Activated CD4-positive, alpha-beta T cell treated with anti-CD3 and anti-CD28 coated beads, Interleukin-2, amount 10 ng/mL, durations not matched to agents 7 days and 5 days (primary cell): Measurements from ENCODE around the gene MAML3. TPM values are rescaled to one million over a fixed set of nuclear protein-coding genes. Genes with fewer than 3 reads are reported as not detected.
"Not testable (repeated sequence)": the region's sequence is repeated elsewhere in the genome, so short reads cannot be mapped to it uniquely, and the experiment has no call there.

Experiments
- CTCF ChIA-PET: fragments of 350-600 bp; sonication (Branson Sonifier 250); formaldehyde crosslinking; loops from one replicate; lab custom pipeline; 2021; ENCODE audit warnings: antibody characterized with exemption; lab: Charles Lee
- POLR2A ChIA-PET: fragments of 350-600 bp; sonication (Branson Sonifier 250); formaldehyde crosslinking; loops from one replicate; lab custom pipeline; 2021; ENCODE audit warnings: antibody characterized with exemption; lab: Charles Lee
- DNase-seq: peaks from one replicate; pipeline ENCODE4 v3.0.0-alpha.2; 2020
- H3K27ac Mint-ChIP-seq: one replicate; pipeline ENCODE4 v1.8.0; 2021; ENCODE audit warnings: mild to moderate bottlenecking, moderate library complexity, mixed read lengths
- H3K27me3 Mint-ChIP-seq: one replicate; pipeline ENCODE4 v1.8.0; 2021; ENCODE audit warnings: mixed read lengths
- H3K36me3 Mint-ChIP-seq: one replicate; pipeline ENCODE4 v1.8.0; 2021; ENCODE audit warnings: low read depth, mixed read lengths
- H3K4me1 Mint-ChIP-seq: one replicate; pipeline ENCODE4 v1.8.0; 2021; ENCODE audit warnings: mixed read lengths
- H3K4me3 Mint-ChIP-seq: one replicate; pipeline ENCODE4 v1.8.0; 2021; ENCODE audit warnings: mild to moderate bottlenecking, moderate library complexity, mixed read lengths
- H3K9me3 Mint-ChIP-seq: one replicate; pipeline ENCODE4 v1.8.0; 2021; ENCODE audit warnings: mixed read lengths
- total RNA-seq, 2 experiments: library from RNA; stranded (reverse); gene quantifications; one replicate each; pipeline ENCODE4 v1.2.3, GENCODE V29; 2021

MAML3 gene
- total RNA-seq, 2 experiments from 2014 or later, result 2.0 to 2.2 TPM

- Mint-ChIP-seq H3K36me3 (peaks cover 4% of the 10 kb centered on the region), H3K27me3 (peaks cover 7% of the 10 kb centered on the region), H3K9me3 (peaks cover 4% of the 10 kb centered on the region), H3K27ac (no peak overlapping the region), H3K4me3 (no peak overlapping the region), H3K4me1 (peaks cover 28% of the 10 kb centered on the region)
- ChIA-PET CTCF (interaction anchor here (0.5 to 1.2 kb wide), 2 partner anchors 25 to 90 kb away, joined by 3 to 4 read pairs; no protein-coding TSS in a partner anchor), POLR2A (no interaction called here)
- no peak for DNase-seq
Observed at GRCh38 chr4:139954512-139954911, 199.5 kb downstream of the MAML3 start.

DNA sequence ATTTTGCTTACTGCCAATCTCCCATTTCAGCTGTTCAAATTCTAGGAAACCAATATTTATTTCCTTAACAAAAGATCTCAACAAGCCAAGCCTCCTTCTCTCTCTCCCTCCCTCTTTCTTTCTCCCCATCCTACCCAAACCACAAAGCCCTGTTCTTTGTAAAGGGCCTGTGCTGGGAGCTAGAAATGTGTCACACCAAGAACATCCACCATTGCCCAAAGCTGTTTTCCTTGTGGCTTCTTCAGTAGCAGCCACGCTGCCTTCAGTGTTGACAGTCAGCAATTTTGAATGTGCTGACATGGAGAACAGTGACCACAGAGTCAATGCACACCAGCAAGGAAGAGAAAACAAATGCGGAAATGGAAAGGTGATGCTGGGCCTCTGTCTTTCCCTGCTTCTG lies 203.0 kb downstream of the MAML3 start:
- ChIA-PET POLR2A (no interaction called here), CTCF (interaction anchor here (0.7 to 1.1 kb wide), 4 partner anchors 9 to 16 kb away, joined by 3 to 6 read pairs (median 3); no protein-coding TSS in a partner anchor)
- Mint-ChIP-seq H3K36me3 (peaks cover 8% of the 10 kb centered on the region), H3K27me3 (peaks cover 3% of the 10 kb centered on the region), H3K27ac (peak overlapping the region; percentile 87), H3K4me3 (peak overlapping the region; percentile 33), H3K4me1 (peaks cover 45% of the 10 kb centered on the region), H3K9me3 (peaks cover 6% of the 10 kb centered on the region)
- peak; percentile 49 for DNase-seq

GRCh38 chr4:139950568-139950967 lies 203.4 kb downstream of the MAML3 start:
- Mint-ChIP-seq H3K9me3 (peaks cover 6% of the 10 kb centered on the region), H3K27ac (peak overlapping the region; percentile 87), H3K27me3 (peaks cover 1% of the 10 kb centered on the region), H3K36me3 (peaks cover 8% of the 10 kb centered on the region), H3K4me3 (peak overlapping the region; percentile 33), H3K4me1 (peaks cover 45% of the 10 kb centered on the region)
- ChIA-PET POLR2A (no interaction called here), CTCF (interaction anchor here (0.7 to 1.1 kb wide), 4 partner anchors 10 to 16 kb away, joined by 3 to 6 read pairs (median 3); no protein-coding TSS in a partner anchor)
- DNase-seq, result peak; percentile 60

DNA sequence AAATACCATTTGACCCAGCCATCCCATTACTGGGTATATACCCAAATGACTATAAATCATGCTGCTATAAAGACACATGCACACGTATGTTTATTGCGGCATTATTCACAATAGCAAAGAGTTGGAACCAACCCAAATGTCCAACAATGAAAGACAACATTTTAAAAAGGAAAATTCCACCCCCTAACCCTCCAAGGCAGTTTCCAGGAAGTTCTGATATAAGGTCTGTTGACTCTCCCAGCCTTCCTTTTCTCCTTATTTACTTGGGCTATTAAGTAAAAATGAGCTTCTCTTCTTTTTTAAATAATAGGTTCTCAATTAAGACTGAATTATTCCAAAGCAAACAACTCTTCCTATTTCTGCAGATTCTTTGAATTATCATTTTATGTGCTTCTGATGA lies 209.1 kb downstream of the MAML3 start:
- DNase-seq, H3K36me3 Mint-ChIP-seq, CTCF ChIA-PET, POLR2A ChIA-PET, H3K27me3 Mint-ChIP-seq, H3K9me3 Mint-ChIP-seq, H3K4me3 Mint-ChIP-seq, H3K27ac Mint-ChIP-seq: not testable (repeated sequence)
- H3K4me1 Mint-ChIP-seq, result peaks cover 21% of the 10 kb centered on the region

DNA sequence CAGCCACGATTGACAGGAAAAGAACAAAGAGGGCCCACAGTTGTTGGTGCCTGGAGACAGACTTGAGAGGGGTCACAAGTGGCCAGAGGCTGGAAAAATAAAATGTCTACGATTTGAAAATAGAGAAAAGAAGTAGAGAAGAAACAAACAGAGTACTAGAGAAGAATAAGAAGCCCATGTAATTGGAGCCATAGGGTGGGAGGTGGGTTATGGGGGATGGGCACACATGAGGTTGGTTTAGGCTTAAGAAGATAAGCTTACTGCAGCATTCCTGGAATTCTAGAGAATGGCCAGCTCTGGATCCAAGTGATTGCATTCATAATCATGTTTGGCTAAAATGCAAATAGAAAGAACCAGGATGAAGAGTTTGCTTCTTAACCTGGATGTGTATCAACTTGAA lies 210.7 kb downstream of the MAML3 start:
- Mint-ChIP-seq H3K4me1 (peaks cover 9% of the 10 kb centered on the region), H3K4me3 (no peak overlapping the region), H3K27ac (no peak overlapping the region), H3K9me3 (no peaks in the 10 kb centered on the region), H3K36me3 (no peaks in the 10 kb centered on the region), H3K27me3 (no peaks in the 10 kb centered on the region)
- ChIA-PET POLR2A (no interaction called here), CTCF (no interaction called here)
- no peak for DNase-seq

GRCh38 chr4:139942241-139942640 lies 211.7 kb downstream of the MAML3 start:
- Mint-ChIP-seq H3K9me3 (no peaks in the 10 kb centered on the region), H3K36me3 (no peaks in the 10 kb centered on the region), H3K27me3 (no peaks in the 10 kb centered on the region), H3K4me3 (no peak overlapping the region), H3K4me1 (peaks cover 7% of the 10 kb centered on the region), H3K27ac (no peak overlapping the region)
- ChIA-PET CTCF (no interaction called here), POLR2A (no interaction called here)
- DNase-seq, result no peak

DNA sequence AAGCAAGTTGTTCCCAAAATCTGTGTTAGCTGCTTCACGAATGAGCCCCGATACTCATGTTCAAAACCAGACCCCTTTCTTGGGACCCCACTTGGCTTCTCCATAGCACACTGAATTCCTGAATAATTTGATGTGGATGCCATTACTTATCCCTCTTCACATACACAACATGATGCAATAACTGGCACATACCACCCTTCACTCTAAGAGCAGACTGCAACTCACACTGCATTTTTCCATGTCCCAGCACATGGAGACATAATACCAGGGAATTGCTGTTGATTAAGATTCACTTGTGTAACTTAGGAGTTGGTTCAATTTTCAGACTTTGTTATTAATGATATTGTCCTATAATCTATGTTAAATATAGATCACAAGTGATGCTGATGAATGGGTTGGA lies 213.4 kb downstream of the MAML3 start:
- no peaks in the 10 kb centered on the region for H3K9me3 Mint-ChIP-seq
- DNase-seq, result no peak
- POLR2A ChIA-PET, result no interaction called here
- no peaks in the 10 kb centered on the region for H3K36me3 Mint-ChIP-seq
- no peaks in the 10 kb centered on the region for H3K4me1 Mint-ChIP-seq
- no peak overlapping the region for H3K27ac Mint-ChIP-seq
- H3K27me3 Mint-ChIP-seq, result no peaks in the 10 kb centered on the region
- CTCF ChIA-PET, result interaction anchor here (0.8 kb wide), 1 partner anchor 10 kb away, joined by 3 read pairs; no protein-coding TSS in a partner anchor
- no peak overlapping the region for H3K4me3 Mint-ChIP-seq

DNA sequence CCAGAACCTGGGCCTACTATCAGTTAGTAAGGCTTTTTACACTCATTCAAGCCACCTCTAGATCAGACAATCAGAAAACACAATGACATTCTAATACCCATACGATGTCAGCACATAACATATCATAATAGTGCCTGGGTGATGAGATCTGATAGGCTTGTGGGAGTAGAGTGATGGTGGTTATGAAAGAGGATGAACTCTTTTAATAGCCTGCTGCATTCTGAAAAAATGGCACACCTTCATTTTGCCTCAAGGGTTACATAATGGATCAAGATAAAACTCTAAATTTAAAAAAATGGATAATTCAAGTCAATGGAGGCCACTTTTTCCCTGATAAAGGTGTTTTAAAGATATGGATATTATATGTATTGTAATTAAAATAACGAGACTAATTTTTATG lies 215.6 kb downstream of the MAML3 start:
- H3K4me3 Mint-ChIP-seq, result no peak overlapping the region
- H3K4me1 Mint-ChIP-seq, result no peaks in the 10 kb centered on the region
- no peaks in the 10 kb centered on the region for H3K36me3 Mint-ChIP-seq
- H3K27me3 Mint-ChIP-seq, result no peaks in the 10 kb centered on the region
- ChIA-PET CTCF (interaction anchor here (1.7 kb wide), 1 partner anchor 10 kb away, joined by 6 read pairs; no protein-coding TSS in a partner anchor), POLR2A (no interaction called here)
- no peak for DNase-seq
- H3K27ac Mint-ChIP-seq, result no peak overlapping the region
- no peaks in the 10 kb centered on the region for H3K9me3 Mint-ChIP-seq

GRCh38 chr4:139935911-139936310 lies 218.1 kb downstream of the MAML3 start:
- Mint-ChIP-seq H3K36me3 (no peaks in the 10 kb centered on the region), H3K9me3 (no peaks in the 10 kb centered on the region), H3K27ac (no peak overlapping the region), H3K4me1 (no peaks in the 10 kb centered on the region), H3K27me3 (no peaks in the 10 kb centered on the region), H3K4me3 (no peak overlapping the region)
- no peak for DNase-seq
- ChIA-PET POLR2A (no interaction called here), CTCF (no interaction called here)

DNA sequence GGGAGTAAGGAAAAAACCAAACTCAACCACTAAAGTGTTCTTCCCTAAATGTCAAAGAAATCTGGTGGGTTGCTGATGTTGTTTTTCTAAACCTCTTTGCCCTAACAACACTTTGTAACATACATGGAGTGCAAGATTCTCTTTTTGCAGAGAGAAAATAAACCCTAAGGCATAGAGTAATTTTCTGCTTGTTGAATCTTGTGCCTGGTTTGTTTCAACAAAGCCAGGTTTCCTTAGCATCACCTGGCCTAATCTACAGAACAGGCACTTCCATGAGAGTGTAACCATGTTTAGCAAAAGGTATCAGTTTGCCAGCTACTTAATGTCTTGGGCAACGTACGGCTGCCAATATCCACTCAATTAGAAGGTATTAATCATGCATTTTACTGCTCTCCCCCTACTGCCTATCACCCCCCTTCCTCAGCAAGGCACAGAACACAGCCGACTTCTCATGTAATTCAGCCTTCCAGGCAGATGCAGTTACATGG lies 219.2 kb downstream of the MAML3 start:
- no peaks in the 10 kb centered on the region for H3K4me1 Mint-ChIP-seq
- POLR2A ChIA-PET, result no interaction called here
- no peaks in the 10 kb centered on the region for H3K36me3 Mint-ChIP-seq
- H3K27ac Mint-ChIP-seq, result no peak overlapping the region
- H3K9me3 Mint-ChIP-seq, result no peaks in the 10 kb centered on the region
- no peak overlapping the region for H3K4me3 Mint-ChIP-seq
- DNase-seq, result no peak
- CTCF ChIA-PET, result no interaction called here
- no peaks in the 10 kb centered on the region for H3K27me3 Mint-ChIP-seq

DNA sequence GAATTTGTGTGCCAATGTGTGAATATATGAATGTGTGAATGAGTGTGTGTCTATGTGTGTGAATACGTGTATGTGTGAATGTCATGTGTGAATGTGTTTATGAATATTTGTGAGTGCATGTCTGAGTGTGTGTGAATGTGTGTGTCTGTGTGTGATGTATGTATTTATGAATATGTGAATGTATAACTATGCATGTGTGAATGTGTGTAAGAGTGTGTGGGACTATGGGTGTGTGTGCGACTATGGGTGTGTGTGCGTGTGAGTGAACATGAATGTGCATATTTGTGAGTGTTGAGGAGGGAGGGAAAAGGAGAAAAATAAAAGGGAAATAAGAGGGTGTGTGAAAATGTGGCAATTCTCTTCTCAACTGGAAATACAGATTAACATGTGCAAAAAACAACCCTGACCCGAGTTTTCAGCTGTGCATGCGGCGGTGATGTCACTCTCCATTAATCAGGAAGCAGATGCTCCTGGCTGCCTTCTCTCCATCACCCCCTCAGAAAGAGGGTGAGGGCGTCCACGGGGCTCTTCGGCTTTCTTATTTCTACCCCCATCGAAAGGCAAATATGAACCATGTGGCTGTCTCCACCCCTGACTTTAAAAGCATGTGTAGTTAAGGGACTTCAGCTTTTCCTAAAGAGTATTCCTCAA lies 219.8 kb downstream of the MAML3 start:
- no peak for DNase-seq
- ChIA-PET POLR2A (no interaction called here), CTCF (no interaction called here)
- Mint-ChIP-seq H3K4me1 (no peaks in the 10 kb centered on the region), H3K36me3 (no peaks in the 10 kb centered on the region), H3K4me3 (no peak overlapping the region), H3K9me3 (no peaks in the 10 kb centered on the region), H3K27ac (no peak overlapping the region), H3K27me3 (no peaks in the 10 kb centered on the region)

- no peaks in the 10 kb centered on the region for H3K27me3 Mint-ChIP-seq
- POLR2A ChIA-PET, result no interaction called here
Observed at GRCh38 chr4:139933541-139933940, 220.4 kb downstream of the MAML3 start.

DNA sequence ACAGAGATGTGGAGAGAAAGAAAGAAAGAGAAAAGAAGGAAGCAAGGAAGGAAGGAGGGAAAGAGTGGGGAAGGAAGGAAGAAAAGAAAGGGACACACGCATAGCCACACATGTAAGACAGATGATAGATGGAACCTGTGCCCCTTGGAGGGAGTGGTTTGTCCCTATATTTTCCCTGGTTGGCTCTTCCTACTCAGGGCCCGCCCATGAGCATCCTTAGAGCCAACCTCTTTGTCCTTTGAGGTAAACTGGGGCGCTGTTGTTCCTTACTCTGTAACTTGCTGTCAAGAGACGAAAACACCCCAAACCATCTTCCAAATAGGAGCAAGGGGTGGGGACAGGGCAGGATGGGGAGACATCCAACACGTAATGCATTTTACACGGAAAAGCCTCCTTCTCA lies 220.9 kb downstream of the MAML3 start:
- ChIA-PET POLR2A (no interaction called here), CTCF (no interaction called here)
- no peak for DNase-seq
- Mint-ChIP-seq H3K4me3 (no peak overlapping the region), H3K27me3 (no peaks in the 10 kb centered on the region), H3K36me3 (no peaks in the 10 kb centered on the region), H3K27ac (no peak overlapping the region), H3K4me1 (no peaks in the 10 kb centered on the region), H3K9me3 (no peaks in the 10 kb centered on the region)

More at GRCh38 chr4:139933541-139933940, 220.4 kb downstream of the MAML3 start:
- CTCF ChIA-PET, result no interaction called here
- Mint-ChIP-seq H3K4me1 (no peaks in the 10 kb centered on the region), H3K4me3 (no peak overlapping the region), H3K27ac (no peak overlapping the region), H3K9me3 (no peaks in the 10 kb centered on the region), H3K36me3 (no peaks in the 10 kb centered on the region)
- DNase-seq, result no peak
